GM18499 (cell line): ENCODE results near the gene SIX4.
"Not testable (repeated sequence)": the region's sequence is repeated elsewhere in the genome, so short reads cannot be mapped to it uniquely, and the experiment has no call there.

ENCODE experiments used
- ATAC-seq: cut with Tn5 transposase; IDR thresholded peaks from one replicate; pipeline ENCODE4 v1.9.1; 2021; ENCODE audit warnings: moderate number of reproducible peaks; ENCODE audit not compliant: insufficient read depth, unreplicated experiment

The SIX4 gene

GRCh38 chr14:60723907-60724618, at the start of gene SIX4:
Gene SIX4 (minus strand): TSS chr14:60724351. CDS start chr14:60724074, 277 bp downstream.
- no peak for ATAC-seq

- ATAC-seq, result no peak
Observed at GRCh38 chr14:60773558-60773957, 49.4 kb upstream of the SIX4 start.

DNA sequence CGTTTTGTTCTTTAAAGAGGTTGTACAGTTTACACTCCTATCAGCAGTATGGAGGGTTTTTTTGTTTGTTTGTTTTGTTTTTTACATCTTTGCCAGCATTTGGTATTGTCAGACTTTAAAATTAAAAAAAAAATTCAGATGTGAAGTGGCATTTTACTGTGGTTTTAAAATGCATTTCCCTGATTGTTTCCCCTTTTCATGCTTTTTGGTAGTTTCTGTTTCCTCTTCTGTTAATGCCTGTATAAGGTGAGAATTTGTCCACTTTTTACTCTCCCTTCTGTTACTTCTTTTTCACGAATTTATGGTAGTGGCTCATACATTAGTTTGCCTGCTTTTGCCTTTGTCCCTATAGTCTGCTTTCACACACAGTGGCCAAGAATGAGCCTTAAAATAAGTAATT, 47.0 kb upstream of the SIX4 start:
- no peak for ATAC-seq

DNA sequence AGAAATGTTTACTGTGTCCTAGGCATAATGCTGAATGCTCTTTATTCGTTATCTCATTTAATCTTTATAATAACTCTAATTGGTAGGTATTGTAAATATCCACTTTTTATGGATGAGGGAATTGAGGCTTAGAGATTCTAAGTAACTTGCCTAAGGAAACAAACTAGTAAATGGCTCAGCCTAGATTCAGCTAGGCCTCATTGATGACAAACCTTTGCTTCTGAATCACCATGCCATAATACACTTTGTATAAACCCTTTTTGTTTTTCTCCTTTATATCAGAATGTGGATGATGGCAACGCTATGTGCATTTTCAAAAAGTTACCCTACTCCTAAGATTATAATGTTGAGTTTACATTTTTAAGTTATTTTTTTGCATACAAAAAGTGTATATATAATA, 44.5 kb upstream of the SIX4 start:
- ATAC-seq, result no peak

GRCh38 chr14:60760644-60761364, 36.7 kb upstream of the SIX4 start:
- no peak for ATAC-seq

GRCh38 chr14:60760209-60760608, 36.1 kb upstream of the SIX4 start:
- no peak for ATAC-seq

- ATAC-seq, result no peak
Observed at GRCh38 chr14:60758885-60759284, 34.7 kb upstream of the SIX4 start.

DNA sequence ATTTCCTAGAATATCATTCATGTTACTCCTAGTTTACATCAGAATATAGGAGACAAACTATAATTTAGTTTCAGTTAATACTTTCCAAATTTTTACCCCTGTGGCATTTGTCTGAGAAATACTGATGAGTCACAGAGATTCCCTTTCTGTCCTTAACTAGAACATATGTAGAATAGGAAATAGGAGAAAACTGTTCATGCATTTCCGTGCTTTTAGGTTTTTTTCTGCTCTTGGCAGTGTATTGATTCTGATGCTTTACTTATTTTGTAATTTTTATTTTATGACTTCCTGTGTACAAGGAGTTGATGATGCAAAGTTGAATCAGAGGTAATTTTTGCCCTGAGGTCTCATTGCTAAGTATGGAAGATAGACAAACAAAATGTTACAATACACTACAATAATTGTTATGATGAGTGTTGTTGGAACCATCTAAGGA, 33.4 kb upstream of the SIX4 start:
- ATAC-seq, result no peak

DNA sequence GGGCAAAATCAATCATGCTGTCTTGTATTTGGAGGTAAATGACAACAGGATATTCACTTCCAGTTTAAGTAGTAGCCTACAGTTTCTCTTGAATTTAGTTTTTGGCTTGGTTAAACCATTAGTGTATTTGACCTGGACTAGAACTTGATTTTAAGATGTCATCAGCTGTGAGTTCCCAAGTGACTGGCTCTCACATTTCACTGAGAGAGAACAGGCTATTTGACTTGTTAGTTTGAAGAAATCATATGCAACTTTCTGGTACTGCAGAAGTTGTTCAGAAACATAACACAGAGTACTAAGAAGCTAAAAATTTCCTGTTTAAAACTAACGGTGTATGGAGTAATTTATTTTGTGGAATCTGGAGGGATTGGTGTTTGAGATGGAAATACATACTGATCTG, 32.7 kb upstream of the SIX4 start:
- ATAC-seq, result no peak

DNA sequence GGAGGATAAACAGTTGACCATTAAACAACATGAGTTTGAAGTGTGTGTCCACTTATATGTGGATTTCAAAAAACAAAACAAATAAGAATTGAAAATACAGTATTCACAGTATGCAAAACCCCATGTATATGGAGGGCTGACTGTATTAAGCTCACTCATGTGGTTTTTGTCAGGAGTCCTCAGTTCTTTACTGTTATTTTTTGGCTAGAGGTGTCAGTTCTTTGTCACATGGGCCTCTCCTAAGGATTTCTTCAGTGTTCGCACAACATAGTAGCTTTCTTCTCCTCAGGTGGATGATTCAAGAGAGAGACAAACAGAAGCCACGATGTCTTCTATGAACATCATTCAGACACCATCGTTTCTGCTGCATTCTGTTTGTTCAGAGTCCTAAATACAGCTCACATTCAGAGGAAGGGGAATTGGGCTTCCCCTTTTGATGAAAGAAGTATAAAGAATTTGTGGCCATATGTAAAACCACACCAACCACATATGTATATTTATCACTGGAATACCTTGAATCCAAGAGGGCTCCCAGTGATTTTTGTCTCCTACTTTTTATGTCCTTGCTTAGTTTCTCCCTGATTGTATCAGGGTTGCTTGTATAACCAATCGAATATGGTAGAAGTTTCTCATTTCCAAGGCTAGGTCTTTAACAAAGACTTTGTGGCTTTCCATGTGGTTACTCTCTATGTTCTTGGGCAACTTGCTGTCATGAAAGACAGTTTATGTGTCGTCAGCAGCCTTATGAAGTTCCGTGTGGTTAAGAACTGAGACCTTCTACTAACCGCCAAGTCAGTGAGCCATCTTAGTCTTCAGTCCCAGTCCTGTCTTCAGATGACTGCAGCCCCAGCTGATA, 29.3 kb upstream of the SIX4 start:
- ATAC-seq, result peak; percentile 97

DNA sequence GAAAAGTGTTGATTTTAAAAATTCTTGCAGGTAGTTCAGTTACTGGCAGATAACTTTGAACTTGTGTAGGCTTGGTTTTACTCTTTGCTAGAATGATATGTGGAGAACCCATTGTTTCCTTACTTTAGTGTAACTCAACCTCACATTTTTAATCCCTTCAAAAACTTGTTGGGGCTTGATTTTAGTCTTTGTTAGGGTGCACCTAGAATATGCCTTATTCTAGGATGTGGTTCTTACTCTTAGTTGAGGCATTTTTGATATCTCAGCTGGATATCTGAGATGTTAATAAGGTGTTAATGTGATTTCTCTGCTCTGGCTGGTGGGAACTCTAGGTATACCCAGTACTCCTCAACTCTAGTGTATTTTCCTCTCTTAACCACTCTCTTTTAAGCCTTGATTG, 20.4 kb upstream of the SIX4 start:
- no peak for ATAC-seq

DNA sequence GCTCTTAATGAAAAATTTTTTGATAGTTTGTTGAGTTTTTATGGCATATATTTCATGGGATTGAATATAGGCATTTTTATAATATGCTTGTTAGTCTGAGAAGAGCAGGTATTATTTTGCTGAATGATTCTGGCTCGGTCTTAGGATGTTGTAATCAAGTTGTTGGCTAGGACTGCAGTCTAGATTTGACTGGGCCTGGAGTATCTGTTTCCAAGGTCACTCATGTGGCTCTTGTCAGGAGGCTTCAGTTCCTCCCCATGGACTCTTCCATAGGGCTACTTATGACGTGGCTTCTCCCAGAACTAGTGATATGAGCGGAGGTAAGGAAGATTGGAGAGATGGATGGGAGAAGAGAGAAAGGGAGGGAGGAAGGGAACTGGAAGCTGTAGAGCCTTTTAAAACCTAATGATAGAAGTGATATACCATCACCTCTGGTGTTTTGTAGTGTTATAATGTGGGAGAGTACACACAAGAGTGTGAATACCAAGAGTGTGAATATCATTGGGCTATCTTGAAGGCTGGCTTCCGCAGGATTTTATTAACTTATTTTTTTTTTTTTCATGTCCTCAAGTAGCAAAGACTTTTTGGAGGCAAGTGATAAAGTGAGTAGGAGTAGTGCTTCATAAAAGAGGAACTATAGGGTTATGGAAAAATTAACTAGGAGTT, 14.8 kb upstream of the SIX4 start:
- no peak for ATAC-seq

- ATAC-seq, result no peak
Observed at GRCh38 chr14:60736494-60736893, 12.3 kb upstream of the SIX4 start.

GRCh38 chr14:60735416-60735815, 11.3 kb upstream of the SIX4 start:
- no peak for ATAC-seq

GRCh38 chr14:60734465-60735242, 10.5 kb upstream of the SIX4 start, which contains the start of gene MNAT1:
Gene MNAT1 (plus strand): TSS chr14:60734761. CDS start chr14:60734863, 102 bp downstream.
- ATAC-seq, result peak; percentile 78

GRCh38 chr14:60732840-60733483, 8.8 kb upstream of the SIX4 start:
- ATAC-seq, result no peak

DNA sequence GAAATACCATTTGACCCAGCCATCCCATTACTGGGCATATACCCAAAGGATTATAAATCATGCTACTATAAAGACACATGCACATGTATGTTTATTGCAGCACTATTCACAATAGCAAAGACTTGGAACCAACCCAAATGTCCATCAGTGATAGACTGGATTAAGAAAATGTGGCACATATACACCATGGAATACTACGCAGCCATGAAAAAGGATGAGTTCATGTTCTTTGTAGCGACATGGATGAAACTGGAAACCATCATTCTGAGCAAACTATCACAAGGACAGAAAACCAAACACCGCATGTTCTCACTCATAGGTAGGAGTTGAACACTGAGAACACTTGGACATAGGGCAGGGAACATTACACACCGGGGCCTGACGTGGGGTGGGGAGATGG, 7.1 kb upstream of the SIX4 start:
- not testable (repeated sequence) for ATAC-seq

GRCh38 chr14:60723116-60723906, 840 bp downstream of the SIX4 start:
- ATAC-seq, result no peak
